ENCODE data around the gene CETN1.

DNA sequence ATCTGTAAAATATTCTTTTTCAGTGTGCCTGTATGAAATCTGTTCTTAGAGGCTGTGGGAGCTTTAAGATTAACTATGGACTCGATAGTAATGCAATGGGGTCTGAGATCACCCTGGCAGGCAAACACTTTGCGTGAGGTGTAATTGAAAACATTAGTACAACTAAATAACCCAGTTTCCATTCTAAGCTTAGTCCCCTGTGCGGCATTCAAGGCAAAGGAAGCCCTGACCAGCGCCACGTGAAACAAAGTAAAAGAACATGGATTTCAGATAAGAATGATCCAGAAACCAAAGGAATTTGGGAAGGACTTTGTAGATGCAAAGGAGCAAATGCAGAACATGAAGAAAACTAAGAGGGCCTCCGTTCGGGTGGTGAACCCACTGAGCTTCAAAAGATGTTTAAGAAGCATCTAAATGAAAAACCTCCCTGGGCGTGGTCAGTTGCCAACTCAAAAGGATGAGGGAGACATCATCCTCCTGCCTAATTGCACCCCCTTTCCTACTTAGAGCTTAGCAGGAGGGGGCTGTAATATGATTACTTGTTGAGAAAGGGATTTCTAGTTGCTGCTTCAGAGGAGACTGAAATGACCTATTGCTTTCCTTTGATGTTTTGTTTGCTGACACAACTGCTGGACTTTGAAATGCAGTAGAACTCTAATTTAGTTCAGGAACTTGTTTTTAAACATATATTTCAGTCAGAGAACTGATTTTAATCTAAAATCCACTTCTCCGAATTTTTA is 7.9 kb upstream of the CETN1 start:
- TF ChIP-seq, protein P1, sequence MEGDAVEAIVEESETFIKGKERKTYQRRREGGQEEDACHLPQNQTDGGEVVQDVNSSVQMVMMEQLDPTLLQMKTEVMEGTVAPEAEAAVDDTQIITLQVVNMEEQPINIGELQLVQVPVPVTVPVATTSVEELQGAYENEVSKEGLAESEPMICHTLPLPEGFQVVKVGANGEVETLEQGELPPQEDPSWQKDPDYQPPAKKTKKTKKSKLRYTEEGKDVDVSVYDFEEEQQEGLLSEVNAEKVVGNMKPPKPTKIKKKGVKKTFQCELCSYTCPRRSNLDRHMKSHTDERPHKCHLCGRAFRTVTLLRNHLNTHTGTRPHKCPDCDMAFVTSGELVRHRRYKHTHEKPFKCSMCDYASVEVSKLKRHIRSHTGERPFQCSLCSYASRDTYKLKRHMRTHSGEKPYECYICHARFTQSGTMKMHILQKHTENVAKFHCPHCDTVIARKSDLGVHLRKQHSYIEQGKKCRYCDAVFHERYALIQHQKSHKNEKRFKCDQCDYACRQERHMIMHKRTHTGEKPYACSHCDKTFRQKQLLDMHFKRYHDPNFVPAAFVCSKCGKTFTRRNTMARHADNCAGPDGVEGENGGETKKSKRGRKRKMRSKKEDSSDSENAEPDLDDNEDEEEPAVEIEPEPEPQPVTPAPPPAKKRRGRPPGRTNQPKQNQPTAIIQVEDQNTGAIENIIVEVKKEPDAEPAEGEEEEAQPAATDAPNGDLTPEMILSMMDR (IDR thresholded peaks at IDR 0.05): no peak
- TF ChIP-seq POLR2AphosphoS5 (IDR thresholded peaks at IDR 0.05) (no peak), POLR2A (IDR thresholded peaks at IDR 0.05) (no peak)

Data from gastroesophageal sphincter (tissue), 3 donors.